GM23338 (cell line): ENCODE measurements around the gene NDOR1. TPM values are rescaled to one million over a fixed set of nuclear protein-coding genes. Genes with fewer than 3 reads are reported as not detected.

Experiments used
- ATAC-seq: fragments of 200-7000 bp; cut with Tn5 transposase; 3 replicates; pipeline ENCODE4 v1.9.1; 2020
- DNase-seq: peaks from one replicate; pipeline ENCODE4 v3.0.0-alpha.2; 2015; ENCODE audit warnings: low spot score
- H2AFZ ChIP-seq: fragments of 200-600 bp; sonication (generic); 2 replicates; pipeline ENCODE4 v1.8.0; 2016; ENCODE audit warnings: antibody characterized with exemption, mild to moderate bottlenecking, moderate library complexity
- H3F3A ChIP-seq: fragments of 200-600 bp; sonication (generic); replicated peaks from 2 replicates; pipeline ENCODE4 v1.8.0; 2017; ENCODE audit warnings: antibody characterized with exemption, mixed run types, low read depth
- H3K27ac ChIP-seq: fragments of 200-600 bp; sonication (generic); 2 replicates; pipeline ENCODE4 v1.6.1; 2016; ENCODE audit warnings: low read depth
- H3K27me3 ChIP-seq: fragments of 200-600 bp; sonication (generic); 2 replicates; pipeline ENCODE4 v1.8.0; 2016; ENCODE audit warnings: mild to moderate bottlenecking, mixed run types, moderate library complexity; ENCODE audit not compliant: insufficient read depth
- H3K36me3 ChIP-seq: fragments of 200-600 bp; sonication (generic); 2 replicates; pipeline ENCODE4 v1.8.0; 2016; ENCODE audit warnings: mild to moderate bottlenecking; ENCODE audit not compliant: insufficient read depth
- H3K4me1 ChIP-seq: fragments of 200-600 bp; sonication (generic); 2 replicates; pipeline ENCODE4 v1.8.0; 2016; ENCODE audit warnings: mild to moderate bottlenecking, moderate library complexity; ENCODE audit not compliant: insufficient read depth
- H3K4me2 ChIP-seq: fragments of 200-600 bp; sonication (generic); 2 replicates; pipeline ENCODE4 v1.7.1; 2017; ENCODE audit warnings: mixed run types
- H3K4me3 ChIP-seq: fragments of 200-600 bp; sonication (generic); 2 replicates; pipeline ENCODE4 v1.6.1; 2016; ENCODE audit warnings: mixed run types
- H3K79me2 ChIP-seq: fragments of 200-600 bp; sonication (generic); replicated peaks from 2 replicates; pipeline ENCODE4 v1.8.0; 2017; ENCODE audit warnings: mild to moderate bottlenecking; ENCODE audit not compliant: insufficient read depth
- H3K9me2 ChIP-seq: fragments of 200-600 bp; sonication (generic); 2 replicates; pipeline ENCODE4 v1.8.0; 2017; ENCODE audit not compliant: insufficient read depth
- H4K20me1 ChIP-seq: fragments of 200-600 bp; sonication (generic); replicated peaks from 2 replicates; pipeline ENCODE4 v1.8.0; 2017; ENCODE audit warnings: mild to moderate bottlenecking; ENCODE audit not compliant: insufficient read depth
- H3K27ac Mint-ChIP-seq: 2 replicates; pipeline ENCODE4 v1.8.0; 2020; ENCODE audit warnings: inconsistent platforms, mild to moderate bottlenecking, moderate library complexity, mixed read lengths
- H3K27me3 Mint-ChIP-seq: 3 replicates; pipeline ENCODE4 v1.8.0; 2022; ENCODE audit warnings: low read depth, mild to moderate bottlenecking, moderate library complexity, mixed read lengths, inconsistent platforms; ENCODE audit not compliant: insufficient read depth, poor library complexity
- H3K36me3 Mint-ChIP-seq: 3 replicates; pipeline ENCODE4 v1.8.0; 2021; ENCODE audit warnings: low read depth, mild to moderate bottlenecking, inconsistent platforms, moderate library complexity, mixed read lengths
- H3K4me1 Mint-ChIP-seq: 3 replicates; pipeline ENCODE4 v1.8.0; 2020; ENCODE audit warnings: mild to moderate bottlenecking, inconsistent platforms, mixed read lengths
- H3K4me3 Mint-ChIP-seq: 3 replicates; pipeline ENCODE4 v1.8.0; 2021; ENCODE audit warnings: moderate library complexity, mild to moderate bottlenecking, inconsistent platforms, mixed read lengths
- H3K9me3 Mint-ChIP-seq: 3 replicates; pipeline ENCODE4 v1.8.0; 2020; ENCODE audit warnings: moderate library complexity, mild to moderate bottlenecking, inconsistent platforms, mixed read lengths
- CREB1 ChIP-seq: fragments of 250-450 bp; sonication (Bioruptor Pico); IDR thresholded peaks from 2 replicates; pipeline ENCODE4 v1.5.0; 2020; ENCODE audit warnings: low read depth, mild to moderate bottlenecking, moderate library complexity
- EZH2 ChIP-seq: fragments of 200-600 bp; sonication (generic); IDR thresholded peaks from one replicate; pipeline ENCODE4 v1.8.0; 2017; ENCODE audit warnings: antibody characterized with exemption, mild to moderate bottlenecking, low read depth; ENCODE audit not compliant: unreplicated experiment
- EZH2phosphoT487 ChIP-seq: fragments of 200-600 bp; sonication (generic); IDR thresholded peaks from one replicate; pipeline ENCODE4 v1.8.1; 2018; ENCODE audit warnings: antibody characterized with exemption; ENCODE audit not compliant: unreplicated experiment
- JUNB ChIP-seq: IDR thresholded peaks from one replicate; pipeline ENCODE4 v1.6.1; 2016; ENCODE audit warnings: antibody characterized with exemption; ENCODE audit not compliant: unreplicated experiment
- NANOG ChIP-seq: IDR thresholded peaks from 2 replicates; pipeline ENCODE4 v1.6.1; 2016; ENCODE audit warnings: antibody characterized with exemption, borderline replicate concordance
- POLR2AphosphoS5 ChIP-seq: IDR thresholded peaks from 2 replicates; pipeline ENCODE4 v1.6.1; 2016; ENCODE audit warnings: antibody characterized with exemption, low read depth
- STAT1 ChIP-seq: IDR thresholded peaks from one replicate; pipeline ENCODE4 v1.6.1; 2016; ENCODE audit warnings: antibody characterized with exemption; ENCODE audit not compliant: unreplicated experiment
- ZNF114 ChIP-seq: fragments of 250-450 bp; sonication (Bioruptor Pico); IDR thresholded peaks from 2 replicates; pipeline ENCODE4 v1.5.0; 2020; ENCODE audit warnings: mild to moderate bottlenecking, moderate library complexity
- ZNF331 ChIP-seq: fragments of 250-450 bp; sonication (Bioruptor Pico); IDR thresholded peaks from 2 replicates; pipeline ENCODE4 v1.5.0; 2020; ENCODE audit warnings: low read depth, mild to moderate bottlenecking, moderate library complexity
- polyA plus RNA-seq: library from polyadenylated mRNA; unstranded; fragments of >200 nt; fragmentation: Nextera tagmentation; extraction: Ambion mirVana; gene quantifications from 2 replicates; pipeline ENCODE4 v1.2.1, GENCODE V29; 2016
- total RNA-seq: library from RNA; depleted of rRNA; stranded (reverse); fragments of >200 nt; shearing (Covaris generic); gene quantifications from 2 replicates; pipeline ENCODE4 v1.2.3, GENCODE V29; 2014
- TF ChIP-seq, protein P1 (sequence below): fragments of 250-450 bp; sonication (Bioruptor Pico); IDR thresholded peaks from 2 replicates; pipeline ENCODE4 v1.5.0; 2020; ENCODE audit warnings: mild to moderate bottlenecking, moderate library complexity
- TF ChIP-seq, protein P2 (sequence below): IDR thresholded peaks from 2 replicates; pipeline ENCODE4 v1.6.1; 2016; ENCODE audit warnings: antibody characterized with exemption
- TF ChIP-seq, protein P3 (sequence below), 2 experiments: fragments of 200-600 bp in 1 of 2; sonication (generic) in 1 of 2; conservative IDR thresholded peaks; 2 replicates each; pipeline versions ENCODE4 v1.5.1 to v1.6.1; 2016 to 2017; ENCODE audit warnings: antibody characterized with exemption in 2 of 2, low read depth in 2 of 2, mild to moderate bottlenecking in 2 of 2, moderate library complexity in 1 of 2
- TF ChIP-seq, protein P4 (sequence below): IDR thresholded peaks from one replicate; pipeline ENCODE4 v1.6.1; 2018; ENCODE audit warnings: antibody characterized with exemption; ENCODE audit not compliant: unreplicated experiment

Gene NDOR1
- total and polyA plus RNA-seq, 2 experiments from 2014 or later = 19.4 to 38.1 TPM

DNA sequence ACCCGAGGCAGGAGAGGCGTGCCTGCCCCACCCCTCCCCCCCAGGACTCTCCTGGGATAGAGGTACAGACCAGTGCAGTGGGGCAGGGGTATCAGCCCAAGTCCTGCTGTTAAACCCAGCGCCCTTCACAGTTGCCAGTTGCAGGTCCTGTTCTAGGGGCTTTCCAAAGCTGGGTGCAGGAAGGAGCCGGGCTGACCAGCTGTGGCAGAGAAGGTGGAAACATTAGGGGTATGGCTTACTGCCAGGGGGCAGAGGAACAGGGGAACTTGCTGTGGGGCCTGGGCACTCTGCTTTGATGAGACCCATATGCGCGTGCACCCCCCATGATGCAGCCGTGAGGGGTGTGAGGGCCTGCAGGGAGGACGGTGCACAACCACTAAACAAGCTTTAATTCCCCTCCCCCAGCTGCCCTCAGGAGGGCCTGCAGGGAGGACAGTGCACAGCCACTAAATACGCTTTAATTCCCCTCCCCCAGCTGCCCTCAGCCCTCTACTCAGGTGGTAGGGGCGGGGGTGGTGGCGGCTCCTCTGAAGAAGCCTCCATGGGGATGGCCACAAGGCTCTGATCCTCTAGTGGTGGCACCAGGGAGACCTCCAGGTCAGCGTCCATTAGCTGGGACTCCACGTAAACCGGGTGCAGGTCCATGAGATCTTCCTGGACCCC lies 34.9 kb upstream of the NDOR1 start:
- H3F3A ChIP-seq = no peaks in the 10 kb centered on the region
- H3K36me3 ChIP-seq = no peaks in the 10 kb centered on the region
- no peak overlapping the region for H3K27ac ChIP-seq
- no peaks in the 10 kb centered on the region; the same call in 1 of the 2 replicates for H3K4me1 ChIP-seq
- H2AFZ ChIP-seq = no peak overlapping the region
- TF ChIP-seq POLR2AphosphoS5 (no peak), JUNB (no peak), CREB1 (CRISPR knock-in tag) (no peak), EZH2phosphoT487 (no peak), STAT1 (no peak), EZH2 (no peak), NANOG (no peak), ZNF331 (CRISPR knock-in tag) (no peak), ZNF114 (CRISPR knock-in tag) (no peak)
- TF ChIP-seq, protein P1, sequence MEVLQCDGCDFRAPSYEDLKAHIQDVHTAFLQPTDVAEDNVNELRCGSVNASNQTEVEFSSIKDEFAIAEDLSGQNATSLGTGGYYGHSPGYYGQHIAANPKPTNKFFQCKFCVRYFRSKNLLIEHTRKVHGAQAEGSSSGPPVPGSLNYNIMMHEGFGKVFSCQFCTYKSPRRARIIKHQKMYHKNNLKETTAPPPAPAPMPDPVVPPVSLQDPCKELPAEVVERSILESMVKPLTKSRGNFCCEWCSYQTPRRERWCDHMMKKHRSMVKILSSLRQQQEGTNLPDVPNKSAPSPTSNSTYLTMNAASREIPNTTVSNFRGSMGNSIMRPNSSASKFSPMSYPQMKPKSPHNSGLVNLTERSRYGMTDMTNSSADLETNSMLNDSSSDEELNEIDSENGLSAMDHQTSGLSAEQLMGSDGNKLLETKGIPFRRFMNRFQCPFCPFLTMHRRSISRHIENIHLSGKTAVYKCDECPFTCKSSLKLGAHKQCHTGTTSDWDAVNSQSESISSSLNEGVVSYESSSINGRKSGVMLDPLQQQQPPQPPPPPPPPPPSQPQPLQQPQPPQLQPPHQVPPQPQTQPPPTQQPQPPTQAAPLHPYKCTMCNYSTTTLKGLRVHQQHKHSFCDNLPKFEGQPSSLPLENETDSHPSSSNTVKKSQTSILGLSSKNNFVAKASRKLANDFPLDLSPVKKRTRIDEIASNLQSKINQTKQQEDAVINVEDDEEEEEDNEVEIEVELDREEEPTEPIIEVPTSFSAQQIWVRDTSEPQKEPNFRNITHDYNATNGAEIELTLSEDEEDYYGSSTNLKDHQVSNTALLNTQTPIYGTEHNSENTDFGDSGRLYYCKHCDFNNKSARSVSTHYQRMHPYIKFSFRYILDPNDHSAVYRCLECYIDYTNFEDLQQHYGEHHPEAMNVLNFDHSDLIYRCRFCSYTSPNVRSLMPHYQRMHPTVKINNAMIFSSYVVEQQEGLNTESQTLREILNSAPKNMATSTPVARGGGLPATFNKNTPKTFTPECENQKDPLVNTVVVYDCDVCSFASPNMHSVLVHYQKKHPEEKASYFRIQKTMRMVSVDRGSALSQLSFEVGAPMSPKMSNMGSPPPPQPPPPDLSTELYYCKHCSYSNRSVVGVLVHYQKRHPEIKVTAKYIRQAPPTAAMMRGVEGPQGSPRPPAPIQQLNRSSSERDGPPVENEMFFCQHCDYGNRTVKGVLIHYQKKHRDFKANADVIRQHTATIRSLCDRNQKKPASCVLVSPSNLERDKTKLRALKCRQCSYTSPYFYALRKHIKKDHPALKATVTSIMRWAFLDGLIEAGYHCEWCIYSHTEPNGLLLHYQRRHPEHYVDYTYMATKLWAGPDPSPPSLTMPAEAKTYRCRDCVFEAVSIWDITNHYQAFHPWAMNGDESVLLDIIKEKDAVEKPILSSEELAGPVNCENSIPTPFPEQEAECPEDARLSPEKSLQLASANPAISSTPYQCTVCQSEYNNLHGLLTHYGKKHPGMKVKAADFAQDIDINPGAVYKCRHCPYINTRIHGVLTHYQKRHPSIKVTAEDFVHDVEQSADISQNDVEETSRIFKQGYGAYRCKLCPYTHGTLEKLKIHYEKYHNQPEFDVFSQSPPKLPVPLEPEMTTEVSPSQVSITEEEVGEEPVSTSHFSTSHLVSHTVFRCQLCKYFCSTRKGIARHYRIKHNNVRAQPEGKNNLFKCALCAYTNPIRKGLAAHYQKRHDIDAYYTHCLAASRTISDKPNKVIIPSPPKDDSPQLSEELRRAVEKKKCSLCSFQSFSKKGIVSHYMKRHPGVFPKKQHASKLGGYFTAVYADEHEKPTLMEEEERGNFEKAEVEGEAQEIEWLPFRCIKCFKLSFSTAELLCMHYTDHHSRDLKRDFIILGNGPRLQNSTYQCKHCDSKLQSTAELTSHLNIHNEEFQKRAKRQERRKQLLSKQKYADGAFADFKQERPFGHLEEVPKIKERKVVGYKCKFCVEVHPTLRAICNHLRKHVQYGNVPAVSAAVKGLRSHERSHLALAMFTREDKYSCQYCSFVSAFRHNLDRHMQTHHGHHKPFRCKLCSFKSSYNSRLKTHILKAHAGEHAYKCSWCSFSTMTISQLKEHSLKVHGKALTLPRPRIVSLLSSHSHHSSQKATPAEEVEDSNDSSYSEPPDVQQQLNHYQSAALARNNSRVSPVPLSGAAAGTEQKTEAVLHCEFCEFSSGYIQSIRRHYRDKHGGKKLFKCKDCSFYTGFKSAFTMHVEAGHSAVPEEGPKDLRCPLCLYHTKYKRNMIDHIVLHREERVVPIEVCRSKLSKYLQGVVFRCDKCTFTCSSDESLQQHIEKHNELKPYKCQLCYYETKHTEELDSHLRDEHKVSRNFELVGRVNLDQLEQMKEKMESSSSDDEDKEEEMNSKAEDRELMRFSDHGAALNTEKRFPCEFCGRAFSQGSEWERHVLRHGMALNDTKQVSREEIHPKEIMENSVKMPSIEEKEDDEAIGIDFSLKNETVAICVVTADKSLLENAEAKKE (CRISPR knock-in tag) = no peak
- TF ChIP-seq, protein P2, sequence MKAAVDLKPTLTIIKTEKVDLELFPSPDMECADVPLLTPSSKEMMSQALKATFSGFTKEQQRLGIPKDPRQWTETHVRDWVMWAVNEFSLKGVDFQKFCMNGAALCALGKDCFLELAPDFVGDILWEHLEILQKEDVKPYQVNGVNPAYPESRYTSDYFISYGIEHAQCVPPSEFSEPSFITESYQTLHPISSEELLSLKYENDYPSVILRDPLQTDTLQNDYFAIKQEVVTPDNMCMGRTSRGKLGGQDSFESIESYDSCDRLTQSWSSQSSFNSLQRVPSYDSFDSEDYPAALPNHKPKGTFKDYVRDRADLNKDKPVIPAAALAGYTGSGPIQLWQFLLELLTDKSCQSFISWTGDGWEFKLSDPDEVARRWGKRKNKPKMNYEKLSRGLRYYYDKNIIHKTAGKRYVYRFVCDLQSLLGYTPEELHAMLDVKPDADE = no peak
- TF ChIP-seq, protein P3, sequence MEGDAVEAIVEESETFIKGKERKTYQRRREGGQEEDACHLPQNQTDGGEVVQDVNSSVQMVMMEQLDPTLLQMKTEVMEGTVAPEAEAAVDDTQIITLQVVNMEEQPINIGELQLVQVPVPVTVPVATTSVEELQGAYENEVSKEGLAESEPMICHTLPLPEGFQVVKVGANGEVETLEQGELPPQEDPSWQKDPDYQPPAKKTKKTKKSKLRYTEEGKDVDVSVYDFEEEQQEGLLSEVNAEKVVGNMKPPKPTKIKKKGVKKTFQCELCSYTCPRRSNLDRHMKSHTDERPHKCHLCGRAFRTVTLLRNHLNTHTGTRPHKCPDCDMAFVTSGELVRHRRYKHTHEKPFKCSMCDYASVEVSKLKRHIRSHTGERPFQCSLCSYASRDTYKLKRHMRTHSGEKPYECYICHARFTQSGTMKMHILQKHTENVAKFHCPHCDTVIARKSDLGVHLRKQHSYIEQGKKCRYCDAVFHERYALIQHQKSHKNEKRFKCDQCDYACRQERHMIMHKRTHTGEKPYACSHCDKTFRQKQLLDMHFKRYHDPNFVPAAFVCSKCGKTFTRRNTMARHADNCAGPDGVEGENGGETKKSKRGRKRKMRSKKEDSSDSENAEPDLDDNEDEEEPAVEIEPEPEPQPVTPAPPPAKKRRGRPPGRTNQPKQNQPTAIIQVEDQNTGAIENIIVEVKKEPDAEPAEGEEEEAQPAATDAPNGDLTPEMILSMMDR (conservative IDR thresholded peaks at IDR 0.05; ENCODE audit: low read depth in 2 of 2) = no peak
- TF ChIP-seq, protein P4, sequence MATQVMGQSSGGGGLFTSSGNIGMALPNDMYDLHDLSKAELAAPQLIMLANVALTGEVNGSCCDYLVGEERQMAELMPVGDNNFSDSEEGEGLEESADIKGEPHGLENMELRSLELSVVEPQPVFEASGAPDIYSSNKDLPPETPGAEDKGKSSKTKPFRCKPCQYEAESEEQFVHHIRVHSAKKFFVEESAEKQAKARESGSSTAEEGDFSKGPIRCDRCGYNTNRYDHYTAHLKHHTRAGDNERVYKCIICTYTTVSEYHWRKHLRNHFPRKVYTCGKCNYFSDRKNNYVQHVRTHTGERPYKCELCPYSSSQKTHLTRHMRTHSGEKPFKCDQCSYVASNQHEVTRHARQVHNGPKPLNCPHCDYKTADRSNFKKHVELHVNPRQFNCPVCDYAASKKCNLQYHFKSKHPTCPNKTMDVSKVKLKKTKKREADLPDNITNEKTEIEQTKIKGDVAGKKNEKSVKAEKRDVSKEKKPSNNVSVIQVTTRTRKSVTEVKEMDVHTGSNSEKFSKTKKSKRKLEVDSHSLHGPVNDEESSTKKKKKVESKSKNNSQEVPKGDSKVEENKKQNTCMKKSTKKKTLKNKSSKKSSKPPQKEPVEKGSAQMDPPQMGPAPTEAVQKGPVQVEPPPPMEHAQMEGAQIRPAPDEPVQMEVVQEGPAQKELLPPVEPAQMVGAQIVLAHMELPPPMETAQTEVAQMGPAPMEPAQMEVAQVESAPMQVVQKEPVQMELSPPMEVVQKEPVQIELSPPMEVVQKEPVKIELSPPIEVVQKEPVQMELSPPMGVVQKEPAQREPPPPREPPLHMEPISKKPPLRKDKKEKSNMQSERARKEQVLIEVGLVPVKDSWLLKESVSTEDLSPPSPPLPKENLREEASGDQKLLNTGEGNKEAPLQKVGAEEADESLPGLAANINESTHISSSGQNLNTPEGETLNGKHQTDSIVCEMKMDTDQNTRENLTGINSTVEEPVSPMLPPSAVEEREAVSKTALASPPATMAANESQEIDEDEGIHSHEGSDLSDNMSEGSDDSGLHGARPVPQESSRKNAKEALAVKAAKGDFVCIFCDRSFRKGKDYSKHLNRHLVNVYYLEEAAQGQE = no peak
- no peaks in the 10 kb centered on the region for H3K79me2 ChIP-seq
- H3K4me2 ChIP-seq = peak overlapping the region; percentile 82; the same call in 1 of the 2 replicates
- peaks cover 61% of the 10 kb centered on the region for H3K27me3 ChIP-seq
- Mint-ChIP-seq H3K4me3 (no peak overlapping the region; the same call in 2 of the 3 replicates), H3K4me1 (peaks cover 5% of the 10 kb centered on the region; the same call in 2 of the 3 replicates), H3K36me3 (no peaks in the 10 kb centered on the region), H3K27me3 (peaks cover 54% of the 10 kb centered on the region), H3K27ac (no peak overlapping the region), H3K9me3 (no peaks in the 10 kb centered on the region)
- no peaks in the 10 kb centered on the region for H4K20me1 ChIP-seq
- peak overlapping the region; percentile 55; the same call in 1 of the 2 replicates for H3K4me3 ChIP-seq
- DNase-seq (peak; percentile 6), ATAC-seq (no peak)
- H3K9me2 ChIP-seq = no peaks in the 10 kb centered on the region
